Stimulated activated CD8-positive, alpha-beta memory T cell treated with anti-CD3 and anti-CD28 coated beads, Interleukin-12 subunit alpha, Interleukin-12 subunit beta, amount 100 ng/mL, for 1 hour (primary cell): Measurements from ENCODE around the gene NATD1.

ENCODE experiments used
- DNase-seq: peaks from one replicate; pipeline ENCODE4 v3.0.0-alpha.2; 2020; ENCODE audit warnings: low read depth

The NATD1 gene

GRCh38 chr17:21275579-21276263 is 22.5 kb upstream of the NATD1 start:
- DNase-seq = peak; percentile 91

GRCh38 chr17:21275047-21275578 is 21.9 kb upstream of the NATD1 start:
- DNase-seq = no peak

GRCh38 chr17:21272881-21273792 is 19.9 kb upstream of the NATD1 start:
- no peak for DNase-seq

DNA sequence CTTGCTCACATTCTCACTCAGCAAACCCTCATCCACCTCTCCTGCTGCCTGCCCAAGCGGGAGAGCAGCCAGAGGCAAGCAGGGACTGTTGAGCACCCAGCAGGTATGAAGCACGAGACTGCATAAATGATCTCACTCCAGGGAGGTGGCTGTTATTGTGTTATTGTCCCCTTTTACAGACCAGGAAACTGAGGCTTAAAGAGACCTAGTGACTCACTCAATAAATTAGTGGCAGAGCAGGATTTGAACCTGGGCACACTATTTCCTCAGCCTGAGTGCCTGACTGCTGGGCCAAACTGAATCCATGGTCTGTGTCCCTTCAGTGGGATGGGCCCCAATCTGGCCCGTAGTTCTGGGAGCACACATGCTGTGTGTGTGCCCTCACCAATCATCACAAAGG is 19.0 kb upstream of the NATD1 start:
- no peak for DNase-seq

GRCh38 chr17:21271454-21272183 is 18.4 kb upstream of the NATD1 start:
- no peak for DNase-seq

DNA sequence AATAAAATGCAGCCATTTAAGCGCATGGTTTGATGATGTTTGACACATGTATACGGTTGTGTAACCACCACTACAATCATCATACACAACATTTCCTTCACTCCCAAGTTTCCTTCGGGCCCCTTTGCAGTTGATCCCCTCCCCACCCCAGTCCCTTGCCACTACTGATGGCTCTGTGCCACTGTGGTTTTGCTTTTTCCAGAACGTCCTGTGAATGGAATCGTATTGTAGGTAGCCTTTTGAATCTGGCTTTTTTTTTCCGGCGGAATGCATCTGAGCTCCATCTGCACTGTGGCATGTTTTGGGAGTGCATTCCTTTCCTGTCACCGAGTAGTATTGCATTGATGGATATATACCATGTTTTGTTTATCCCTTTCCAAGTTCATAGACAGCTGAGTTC is 16.2 kb upstream of the NATD1 start:
- DNase-seq = no peak

- DNase-seq = no peak
These were observed 15.5 kb upstream of the NATD1 start for GRCh38 chr17:21268596-21269188.

- DNase-seq = no peak
These were observed 10.2 kb upstream of the NATD1 start for GRCh38 chr17:21263376-21263775.

GRCh38 chr17:21262259-21262993 is 9.2 kb upstream of the NATD1 start:
- DNase-seq = no peak

DNA sequence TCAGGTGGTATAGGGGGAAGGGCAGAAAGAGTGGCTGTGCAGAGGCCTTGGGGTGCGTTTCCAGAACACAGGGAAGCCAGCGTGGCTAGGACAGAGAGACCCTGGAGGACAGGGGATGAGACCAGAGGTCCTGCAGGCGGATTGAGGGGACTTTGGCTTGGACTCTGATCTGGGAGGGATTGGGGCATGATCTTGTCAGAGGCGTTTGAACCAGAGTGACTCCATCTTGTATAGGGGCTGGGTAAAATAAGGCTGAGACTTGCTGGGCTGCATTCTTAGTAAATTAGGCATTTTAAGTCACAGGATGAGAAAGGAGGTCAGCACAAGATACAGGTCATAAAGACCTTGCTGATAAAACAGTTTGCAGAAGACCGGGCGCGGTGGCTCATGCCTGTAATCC is 5.4 kb upstream of the NATD1 start:
- DNase-seq = no peak

GRCh38 chr17:21253646-21254441 is 634 bp upstream of the NATD1 start:
- DNase-seq = no peak

GRCh38 chr17:21252289-21252795 is 868 bp downstream of the NATD1 start:
- no peak for DNase-seq

GRCh38 chr17:21251337-21252010 is 1.7 kb downstream of the NATD1 start:
- no peak for DNase-seq

GRCh38 chr17:21250854-21251253 is 2.4 kb downstream of the NATD1 start:
- DNase-seq = no peak

GRCh38 chr17:21249920-21250703 is 3.1 kb downstream of the NATD1 start:
- no peak for DNase-seq

- DNase-seq = no peak
These were observed 4.0 kb downstream of the NATD1 start for GRCh38 chr17:21249086-21249795.

GRCh38 chr17:21248500-21248899 is 4.7 kb downstream of the NATD1 start:
- no peak for DNase-seq

DNA sequence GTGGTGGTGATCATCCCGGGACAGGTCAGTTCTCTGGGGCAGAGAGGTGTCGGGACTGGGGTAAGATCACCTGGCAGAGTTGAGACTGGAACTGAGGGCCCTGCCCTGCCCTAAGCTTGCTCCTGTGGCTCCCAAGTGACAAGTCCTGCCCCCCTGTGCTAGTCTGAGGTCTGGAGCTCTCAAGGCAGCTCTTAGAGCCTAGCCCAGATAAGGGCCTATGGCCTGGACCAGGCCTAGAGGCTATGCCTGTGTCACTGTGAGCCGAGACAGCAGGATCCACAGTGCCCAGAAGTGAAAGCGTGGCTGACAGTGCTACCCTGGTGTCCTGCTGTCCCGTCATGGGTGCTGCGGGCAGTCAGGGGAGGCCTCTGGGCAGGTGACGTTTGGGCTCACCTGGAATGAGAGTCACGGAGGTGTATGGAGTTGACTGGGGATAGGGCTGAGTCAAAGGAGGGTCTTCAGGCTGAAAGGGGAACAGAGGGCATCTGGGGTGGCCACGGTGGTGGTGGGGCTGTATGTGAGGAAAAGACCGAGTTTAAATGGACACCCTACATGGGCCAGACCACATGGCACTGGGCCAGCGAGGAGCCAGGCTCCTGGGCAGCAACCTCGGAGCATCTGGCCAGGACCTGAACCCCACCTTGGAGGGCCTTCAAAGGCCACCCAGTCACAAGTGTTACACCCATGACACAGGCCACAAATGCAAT is 5.5 kb downstream of the NATD1 start:
- no peak for DNase-seq
